HG03432 (cell line): Measurements from ENCODE around the gene CNOT11.
"Not testable (repeated sequence)": the region's sequence is repeated elsewhere in the genome, so short reads cannot be mapped to it uniquely, and the experiment has no call there.

Experiments used
- ATAC-seq: cut with Tn5 transposase; IDR thresholded peaks from one replicate; pipeline ENCODE4 v1.9.1; 2021; ENCODE audit warnings: mild to moderate bottlenecking, moderate library complexity; ENCODE audit not compliant: unreplicated experiment

Gene CNOT11

DNA sequence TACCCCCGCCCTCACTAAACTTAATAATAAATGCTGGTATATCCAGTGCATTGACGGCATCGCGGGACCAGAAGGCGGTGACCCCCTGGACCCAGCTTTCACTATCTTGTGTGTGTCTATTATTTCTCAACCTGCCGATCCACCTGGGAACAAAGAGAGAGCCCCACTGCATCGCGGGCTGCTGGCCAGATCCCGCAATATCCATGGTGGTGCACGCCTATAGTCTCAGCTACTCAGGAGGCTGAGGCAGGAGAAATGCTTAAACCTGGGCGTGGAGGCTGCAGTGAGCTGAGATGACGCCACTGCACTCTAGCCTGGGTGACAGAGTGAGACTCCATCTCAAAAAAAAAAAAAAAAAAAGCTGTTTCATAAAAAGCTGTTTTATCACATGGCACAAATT lies 7.8 kb upstream of the CNOT11 start:
- ATAC-seq: not testable (repeated sequence)

DNA sequence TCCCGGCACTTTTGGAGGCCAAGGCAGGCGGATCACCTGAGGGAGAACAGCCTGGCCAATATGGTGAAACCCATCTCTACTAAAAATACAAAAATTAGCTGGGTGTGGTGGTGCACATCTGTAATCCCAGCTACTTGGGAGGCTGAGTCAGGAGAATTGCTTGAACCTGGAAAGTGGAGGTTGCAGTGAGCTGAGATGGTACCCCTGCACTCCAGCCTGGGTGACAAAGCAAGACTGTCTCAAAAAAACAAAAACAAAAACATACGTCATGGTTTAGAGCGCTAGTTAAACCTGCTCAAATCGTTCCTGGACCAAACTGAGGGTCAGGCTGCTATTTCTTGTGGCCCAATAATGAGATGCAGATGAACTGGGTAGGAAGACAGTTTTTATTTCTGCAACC lies 7.2 kb upstream of the CNOT11 start:
- not testable (repeated sequence) for ATAC-seq

DNA sequence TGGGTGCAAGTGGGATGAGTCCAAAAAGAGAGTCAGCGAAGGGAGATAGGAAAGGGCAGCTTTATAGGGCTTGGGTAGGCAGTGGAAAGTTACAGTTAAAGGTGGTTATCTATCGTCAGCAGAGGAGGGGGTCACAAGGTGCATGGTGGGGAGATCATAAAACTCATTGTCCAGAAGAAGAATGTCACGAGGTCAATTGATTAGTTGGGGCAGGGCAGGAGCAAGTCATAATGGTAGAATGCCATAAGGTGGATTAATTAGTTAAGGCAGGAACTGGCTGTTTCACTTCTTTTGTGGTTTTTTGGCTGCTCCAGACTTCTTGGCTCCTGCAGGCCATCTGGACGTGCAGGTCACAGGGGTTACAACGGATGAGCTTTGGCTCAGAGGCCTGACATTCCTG lies 3.9 kb upstream of the CNOT11 start:
- not testable (repeated sequence) for ATAC-seq

DNA sequence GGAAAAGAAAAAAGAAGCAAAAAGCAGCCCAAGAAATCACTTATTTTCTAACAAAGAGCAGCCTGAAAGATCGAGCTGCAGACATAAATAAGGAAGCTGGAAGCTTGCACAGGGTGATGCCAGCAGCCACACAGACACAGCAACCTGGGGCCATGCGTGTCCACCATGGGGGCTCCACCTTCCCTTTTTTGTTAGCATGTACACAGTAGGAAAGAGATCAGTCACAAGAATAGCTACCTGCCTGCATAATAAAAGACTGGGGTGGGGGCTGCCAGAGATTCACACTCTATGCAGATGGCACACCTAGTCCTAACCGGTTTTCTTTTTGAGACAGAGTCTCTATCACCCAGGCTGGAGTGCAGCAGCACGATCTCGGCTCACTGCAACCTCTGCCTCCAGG lies 2.9 kb upstream of the CNOT11 start:
- ATAC-seq: no peak

DNA sequence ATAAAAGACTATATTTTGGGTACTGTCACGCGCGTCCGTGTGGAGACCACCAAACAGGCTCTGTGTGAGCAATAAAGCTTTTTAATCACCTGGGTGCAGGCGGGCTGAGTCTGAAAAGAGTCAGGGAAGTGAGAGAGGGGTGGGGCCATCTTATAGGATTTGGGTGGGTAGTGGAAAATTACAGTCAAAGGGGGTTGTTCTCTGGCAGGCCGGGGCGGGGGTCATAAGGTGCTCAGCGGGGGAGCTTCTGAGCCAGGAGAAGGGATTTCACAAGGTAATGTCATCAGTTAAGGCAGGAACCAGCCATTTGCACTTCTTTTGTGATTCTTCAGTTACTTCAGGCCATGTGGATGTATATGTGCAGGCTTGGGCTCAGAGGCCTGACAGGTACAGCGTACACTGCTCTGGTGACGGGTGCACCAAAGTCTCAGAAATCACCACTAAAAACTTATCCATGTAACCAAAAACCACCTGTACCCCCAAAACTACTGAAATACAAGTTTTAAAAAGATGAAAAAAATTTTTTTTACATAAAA lies 1.4 kb upstream of the CNOT11 start:
- ATAC-seq: not testable (repeated sequence)

DNA sequence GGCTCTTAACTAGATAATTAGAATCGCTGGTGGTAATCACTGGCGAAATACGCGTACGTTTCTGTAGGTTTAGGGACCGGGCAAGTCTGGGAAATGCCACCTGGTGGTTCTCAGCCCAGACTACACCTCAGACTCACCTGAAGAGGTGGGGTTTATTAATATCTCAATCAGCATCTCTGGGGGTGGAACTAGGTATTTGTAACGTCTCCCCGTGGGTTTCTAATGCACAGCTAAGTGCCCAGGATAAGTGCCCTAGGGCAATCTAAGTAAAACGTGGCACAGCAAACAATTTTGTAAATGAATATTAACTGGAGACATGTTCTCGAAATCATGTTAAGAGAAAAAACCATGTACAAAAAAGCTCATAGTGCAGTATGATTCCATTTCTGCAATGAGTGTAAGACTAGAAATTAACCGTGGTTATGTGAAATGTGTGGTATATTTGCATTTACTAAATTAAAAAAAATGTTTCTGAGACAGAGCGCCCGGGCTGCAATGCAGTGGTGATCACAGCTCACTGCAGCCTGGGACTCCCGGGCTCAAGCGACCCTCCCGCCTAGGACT lies 760 bp upstream of the CNOT11 start:
- ATAC-seq: peak; percentile 60

DNA sequence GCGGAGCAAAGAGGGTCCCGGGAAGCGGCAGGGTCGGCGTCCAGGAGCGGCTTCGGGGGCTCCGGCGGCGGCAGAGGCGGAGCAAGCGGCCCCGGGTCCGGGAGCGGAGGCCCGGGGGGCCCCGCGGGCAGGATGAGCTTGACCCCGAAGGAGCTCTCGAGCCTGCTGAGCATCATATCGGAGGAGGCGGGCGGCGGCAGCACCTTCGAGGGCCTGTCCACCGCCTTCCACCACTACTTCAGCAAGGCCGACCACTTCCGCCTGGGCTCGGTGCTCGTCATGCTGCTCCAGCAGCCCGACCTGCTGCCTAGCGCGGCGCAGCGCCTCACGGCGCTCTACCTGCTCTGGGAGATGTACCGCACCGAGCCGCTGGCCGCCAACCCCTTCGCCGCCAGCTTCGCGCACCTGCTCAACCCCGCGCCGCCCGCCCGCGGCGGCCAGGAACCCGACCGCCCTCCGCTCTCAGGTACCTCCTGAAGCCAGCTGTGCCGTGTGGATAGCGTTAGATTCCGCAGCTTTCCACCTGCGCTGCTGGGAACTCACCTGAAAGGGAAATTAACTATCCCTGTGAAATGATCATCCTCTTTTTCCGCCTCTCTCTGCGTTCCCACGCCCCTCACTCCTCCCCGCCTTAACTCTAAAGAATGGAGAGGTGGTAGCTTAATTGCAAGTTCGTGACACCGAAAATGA lies 472 bp downstream of the CNOT11 start:
- peak; percentile 65 for ATAC-seq

DNA sequence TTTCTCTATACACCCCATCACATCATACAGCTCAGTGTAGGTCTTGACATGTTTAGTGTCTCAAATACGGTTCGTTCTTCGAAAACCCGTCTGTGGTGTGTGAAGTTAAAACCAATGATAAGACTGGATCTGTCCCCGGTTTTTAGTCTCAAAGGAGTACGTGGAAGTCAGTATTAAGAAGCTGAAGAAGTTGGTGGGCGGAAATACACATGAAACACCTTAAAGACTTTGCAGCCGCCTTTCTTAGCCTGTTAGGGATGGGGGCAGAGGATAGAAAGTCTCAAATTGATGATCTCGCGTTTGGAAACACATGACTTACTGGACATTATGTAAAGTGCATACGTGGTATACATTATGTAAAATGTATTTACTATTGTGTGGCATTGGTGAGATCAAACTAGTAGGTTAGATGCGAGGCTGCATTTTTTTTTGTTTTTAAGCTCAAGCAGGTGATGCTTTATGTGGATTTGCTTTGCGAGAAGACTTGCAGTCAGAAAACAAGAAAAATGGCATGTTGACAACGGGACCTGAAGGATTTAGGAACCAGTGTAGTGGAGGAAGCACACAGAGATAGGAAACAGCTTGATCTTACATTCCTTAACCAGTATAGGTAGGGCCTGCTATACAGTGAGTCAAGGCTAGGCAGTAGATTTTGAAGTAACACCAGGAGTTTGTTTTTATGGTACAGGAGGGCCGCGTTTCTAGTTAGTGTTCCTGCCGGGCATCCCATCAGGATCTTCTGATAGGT lies 1.2 kb downstream of the CNOT11 start:
- no peak for ATAC-seq

DNA sequence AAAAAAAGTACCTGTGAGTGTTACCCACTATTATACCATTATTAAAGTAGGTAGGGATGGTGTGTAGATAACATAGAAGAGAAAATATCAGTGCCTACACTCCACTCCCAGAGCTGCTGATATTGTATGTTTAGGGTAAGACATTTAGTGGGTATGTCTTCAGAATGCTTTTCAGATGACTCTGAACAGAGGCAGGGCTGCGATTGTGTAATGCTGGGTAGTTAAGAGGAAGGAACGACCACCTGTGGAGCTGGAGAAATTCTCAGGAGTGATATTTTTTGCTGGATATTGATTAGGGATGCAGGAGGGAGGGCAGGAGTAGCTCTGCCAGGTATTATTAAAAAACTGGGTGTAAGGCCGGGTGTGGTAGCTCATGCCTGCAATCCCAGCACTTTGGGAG lies 2.8 kb downstream of the CNOT11 start:
- ATAC-seq: no peak

DNA sequence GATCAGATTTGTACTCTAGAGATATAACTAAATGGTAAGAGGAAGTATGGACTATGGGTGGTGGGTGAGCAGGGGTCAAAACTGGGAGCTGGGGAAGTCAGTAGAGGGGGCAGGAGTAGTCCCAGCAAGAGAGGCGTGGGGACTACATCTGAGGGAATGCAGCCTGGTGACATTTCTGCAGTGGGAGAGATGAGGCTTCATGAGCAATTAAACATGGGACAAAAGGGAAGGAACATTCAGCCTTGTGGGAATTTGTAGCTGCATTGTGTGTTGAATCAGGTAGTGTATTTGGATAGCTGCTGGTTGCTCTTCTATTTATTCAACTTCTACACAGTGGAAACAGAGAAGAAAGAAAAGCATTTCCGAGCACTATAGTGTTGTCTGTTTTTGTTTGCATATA lies 3.6 kb downstream of the CNOT11 start:
- no peak for ATAC-seq

DNA sequence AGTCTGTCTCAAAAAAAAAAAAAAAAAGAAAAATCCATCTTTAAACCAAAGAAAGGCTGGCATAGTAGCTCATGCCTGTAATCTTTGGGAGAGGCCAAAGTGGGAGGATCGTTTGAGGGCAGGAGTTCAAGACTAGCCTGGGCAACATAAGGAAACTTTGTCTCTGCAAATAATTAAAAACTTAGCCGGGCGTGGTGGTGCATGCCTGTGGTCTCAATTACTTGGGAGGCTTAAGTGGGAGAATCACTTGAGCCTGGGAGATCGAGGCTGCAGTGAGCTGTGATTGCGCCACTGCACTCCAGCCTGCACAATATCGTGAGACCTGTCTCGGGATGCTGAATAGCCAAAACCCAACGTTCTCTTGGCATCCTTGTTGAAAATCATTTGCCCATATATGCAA lies 6.1 kb downstream of the CNOT11 start:
- no peak for ATAC-seq

DNA sequence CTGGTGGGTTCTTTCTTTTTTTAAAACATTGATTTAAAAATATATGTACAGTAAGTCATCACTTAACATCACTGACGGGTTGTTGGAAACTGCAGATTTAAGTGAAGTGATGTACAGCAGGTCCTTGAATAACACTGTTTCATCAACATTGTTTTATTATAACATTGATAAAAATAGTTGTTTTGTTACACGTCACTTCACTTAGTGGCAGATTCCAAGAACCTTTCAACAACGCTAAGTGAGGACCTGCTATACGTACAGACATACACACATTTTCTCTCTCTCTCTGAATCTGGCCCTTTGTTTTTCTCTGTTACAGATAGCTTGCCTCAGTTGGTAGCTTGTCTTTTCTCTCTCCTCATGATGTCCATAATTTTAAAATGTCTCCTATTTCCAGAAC lies 9.5 kb downstream of the CNOT11 start:
- no peak for ATAC-seq

DNA sequence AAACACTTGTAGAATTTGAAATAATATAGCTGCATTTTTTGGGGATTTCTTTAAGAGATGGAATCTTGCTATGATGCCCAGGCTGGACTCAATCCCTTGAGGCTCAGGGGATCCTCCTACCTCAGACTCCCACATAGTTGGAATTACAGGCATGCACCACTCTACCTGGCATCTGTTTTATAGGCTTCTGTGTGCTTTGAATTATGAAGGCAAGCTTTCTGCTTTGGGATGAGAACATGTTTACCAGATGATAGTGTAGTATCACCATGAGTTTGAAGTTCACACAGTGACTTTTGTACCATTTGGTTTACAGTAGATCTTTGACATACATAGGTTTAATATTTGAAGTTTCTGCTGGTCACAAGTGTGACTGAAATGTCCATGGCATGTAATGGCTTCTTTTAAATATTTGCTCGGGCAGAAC lies 10.7 kb downstream of the CNOT11 start:
- ATAC-seq: no peak

DNA sequence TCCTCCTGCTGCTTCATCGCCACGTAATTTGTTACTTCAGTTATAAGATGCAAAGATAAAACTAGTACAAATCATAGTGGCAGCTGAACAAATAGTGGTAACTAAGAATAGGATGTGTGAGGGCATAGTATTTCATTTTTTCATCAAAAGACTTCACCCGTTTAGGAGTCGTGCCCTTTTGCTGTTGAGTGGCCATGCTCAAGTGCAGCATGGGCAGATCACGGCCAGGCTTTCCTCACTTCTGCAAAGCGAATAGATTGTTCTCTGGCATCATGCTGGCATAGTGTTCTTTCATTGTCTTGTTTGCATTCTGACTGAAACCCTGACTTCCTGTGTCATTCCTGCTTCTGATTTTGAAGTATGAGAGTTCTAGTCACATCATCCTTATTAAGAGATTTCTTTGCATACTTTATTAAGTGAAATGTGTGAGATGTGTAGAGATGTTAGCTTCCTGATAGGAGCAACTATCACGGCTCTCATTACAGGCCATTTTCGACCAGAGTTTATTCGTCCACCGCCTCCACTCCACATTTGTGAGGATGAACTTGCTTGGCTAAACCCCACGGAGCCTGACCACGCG lies 11.8 kb downstream of the CNOT11 start:
- ATAC-seq: no peak

DNA sequence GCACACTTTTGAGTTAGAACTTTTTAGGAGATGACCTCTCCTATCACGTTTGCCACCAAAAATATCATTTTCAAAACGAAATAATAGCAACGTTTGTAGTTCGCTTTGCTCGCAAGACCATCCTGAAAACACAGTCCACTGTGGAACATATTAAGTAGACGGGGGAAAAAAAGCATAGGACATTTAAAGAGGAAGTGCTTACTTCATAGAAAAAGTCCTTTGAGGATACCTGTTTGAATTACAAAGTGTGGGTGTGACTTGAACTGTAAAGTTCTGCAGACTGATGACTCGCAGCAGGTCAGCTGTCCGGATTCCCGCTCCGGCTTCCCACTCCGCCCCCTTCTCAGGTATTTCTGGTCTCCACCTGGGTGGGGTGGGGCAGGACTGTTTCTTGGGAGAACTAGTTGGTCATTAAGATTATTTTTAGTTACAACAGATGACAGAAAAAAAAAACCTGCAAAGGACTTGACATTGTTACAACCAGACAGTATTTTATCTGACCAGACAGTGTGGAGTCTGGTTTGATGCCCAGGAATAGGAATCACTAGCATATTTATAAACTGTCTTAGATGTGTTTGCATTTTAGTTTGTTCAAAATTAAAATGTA lies 13.3 kb downstream of the CNOT11 start:
- no peak for ATAC-seq

DNA sequence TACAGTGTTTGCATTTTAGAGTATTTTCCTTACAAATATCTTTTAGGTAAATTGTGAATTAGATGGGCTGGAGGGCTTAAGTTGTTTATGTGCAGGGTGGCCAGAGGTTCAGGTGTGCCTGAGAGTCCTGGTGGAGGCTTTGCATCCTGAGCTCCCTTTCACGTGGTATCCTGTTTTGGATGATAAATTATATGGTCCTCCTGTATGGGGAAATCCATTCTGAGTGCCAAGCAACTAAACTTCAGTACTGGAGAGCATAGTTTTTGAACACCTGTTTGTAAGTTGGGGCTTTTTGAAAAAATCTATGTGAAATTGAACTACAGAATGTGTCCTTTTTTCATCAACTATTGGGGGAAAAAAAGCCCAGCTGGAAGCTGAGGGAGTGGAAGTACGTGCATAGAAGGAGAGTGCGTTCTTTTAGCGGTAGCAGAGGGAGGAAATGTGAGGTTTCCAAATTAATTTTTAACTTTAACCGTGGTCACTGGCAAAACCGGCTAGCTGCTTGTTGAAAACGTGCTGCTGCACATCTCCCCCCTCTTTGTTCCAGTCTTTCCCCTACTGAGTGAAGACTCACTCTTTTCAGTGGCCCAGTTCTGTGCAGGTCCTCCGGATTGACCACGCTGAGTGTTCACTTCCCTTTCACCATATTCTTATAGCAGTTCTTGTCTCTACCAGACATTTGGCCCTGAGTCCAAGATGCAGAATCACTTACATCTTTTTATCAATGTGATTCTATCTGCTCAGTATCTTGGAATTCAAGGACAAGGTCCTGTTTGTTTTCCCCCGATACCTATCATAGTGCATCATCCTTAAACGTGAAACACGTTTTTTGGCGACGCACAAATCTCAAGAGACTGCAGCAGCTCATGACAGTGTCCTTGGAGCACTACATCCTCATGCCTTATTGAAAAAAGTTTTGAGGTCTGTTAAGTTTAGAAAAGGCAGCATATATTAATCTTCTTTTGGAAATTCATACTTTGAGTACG lies 15.3 kb downstream of the CNOT11 start:
- ATAC-seq: peak; percentile 63

DNA sequence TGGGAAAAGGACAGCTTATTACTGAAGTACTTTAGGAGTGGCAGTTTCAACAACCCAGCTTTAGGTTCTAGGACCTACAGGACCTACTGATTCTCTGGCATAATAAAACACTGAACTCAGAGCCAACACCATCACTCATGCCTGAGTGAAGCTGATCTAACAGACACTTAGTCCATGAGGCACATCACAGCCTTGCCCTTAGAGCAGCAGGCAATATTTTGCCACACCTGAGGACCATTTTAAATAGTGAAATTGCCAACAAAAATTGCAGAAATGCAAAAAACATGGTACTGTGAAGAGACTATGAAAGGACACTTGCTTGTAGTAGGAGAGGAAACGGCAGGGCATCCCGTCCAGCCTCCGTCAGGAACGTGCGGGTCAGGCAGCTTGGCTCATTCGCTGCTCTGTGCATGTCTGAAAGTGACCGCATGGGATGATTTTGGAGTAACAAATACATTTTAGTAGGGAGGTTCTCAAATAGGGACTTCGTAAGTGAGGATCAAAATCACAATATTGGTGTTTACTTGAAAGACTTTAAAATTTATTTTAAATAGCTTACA lies 18.1 kb downstream of the CNOT11 start:
- ATAC-seq: no peak

DNA sequence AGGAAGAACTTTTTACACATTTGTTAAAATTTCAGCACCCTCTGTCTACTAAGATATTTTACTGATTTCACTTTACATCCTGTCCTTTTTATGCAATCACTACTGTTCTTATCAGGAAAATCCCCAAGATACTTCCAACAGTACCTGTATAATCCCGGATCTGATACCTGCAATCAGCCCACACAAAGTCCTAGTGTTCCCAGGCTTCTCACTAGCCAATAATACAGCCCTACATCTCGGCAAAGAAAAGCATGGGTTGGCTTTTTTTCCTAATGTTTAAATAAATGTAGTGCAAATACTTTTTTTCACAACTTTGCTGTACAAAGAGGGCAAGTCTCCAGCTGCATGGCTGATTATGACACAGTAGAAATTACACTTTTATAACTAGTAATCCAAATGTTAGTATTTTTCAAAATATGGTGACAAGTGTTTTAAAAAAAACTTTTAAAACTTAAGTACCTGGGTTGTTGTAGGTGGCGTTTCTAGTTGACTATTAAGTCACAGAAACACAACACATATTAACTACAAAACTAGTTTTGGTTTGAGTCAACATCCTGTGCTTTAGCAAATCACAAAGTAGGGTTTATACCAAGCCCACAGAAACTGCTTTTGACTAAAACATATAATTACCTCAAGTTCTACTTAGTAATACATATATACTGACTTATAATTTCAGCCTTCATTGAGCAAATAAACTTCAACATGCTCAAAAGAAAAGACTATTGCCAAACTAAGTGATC lies 19.5 kb downstream of the CNOT11 start:
- peak; percentile 85 for ATAC-seq

DNA sequence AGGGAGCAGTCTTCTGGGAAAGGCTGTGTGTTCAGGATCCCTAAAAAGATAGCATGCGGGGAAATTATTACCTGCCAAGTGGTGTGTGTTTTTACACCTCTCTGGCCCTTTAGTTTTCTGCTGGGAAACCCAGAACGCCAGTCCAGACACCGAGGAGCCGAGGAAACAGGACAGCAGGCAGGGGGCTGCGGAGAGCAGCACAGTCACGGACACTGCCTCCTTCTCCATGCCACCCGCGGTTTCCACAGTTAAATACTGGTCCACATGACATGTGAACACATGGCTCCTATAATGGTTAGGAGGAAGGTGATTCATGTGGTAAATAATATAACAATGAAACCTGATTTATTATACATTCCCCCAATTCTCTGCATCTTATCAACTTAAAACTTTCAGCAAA lies 20.4 kb downstream of the CNOT11 start:
- ATAC-seq: no peak
